Bronchial epithelial cell (primary cell): ENCODE results near the gene TNRC6C. TPM values are rescaled to one million over a fixed set of nuclear protein-coding genes. Genes with fewer than 3 reads are reported as not detected.
A peak's percentile ranks its signal among the peaks of the same experiment; 100 is the strongest.

Experiments used
- DNase-seq: peaks from one replicate; pipeline ENCODE4 v3.0.0-alpha.2; 2010; ENCODE audit warnings: low read depth
- FAIRE-seq: peaks from 2 replicates; lab custom pipeline; 2011; peaks lifted over from hg19 to GRCh38; lab: Jason Lieb, UNC
- H3K27me3 ChIP-seq: 2 replicates; pipeline ENCODE4 v1.5.1; 2011; ENCODE audit warnings: low read length; ENCODE audit not compliant: control insufficient read depth, insufficient read depth
- H3K36me3 ChIP-seq: 2 replicates; pipeline ENCODE4 v1.5.1; 2011; ENCODE audit warnings: low read length; ENCODE audit not compliant: control insufficient read depth, insufficient read depth
- H3K4me3 ChIP-seq: 2 replicates; pipeline ENCODE4 v1.5.1; 2011; ENCODE audit warnings: mild to moderate bottlenecking, low read depth, low read length, control low read depth
- CTCF ChIP-seq: IDR thresholded peaks from 2 replicates; pipeline ENCODE4 v1.5.1; 2011; ENCODE audit warnings: mild to moderate bottlenecking, moderate library complexity, low read length, control low read depth, inconsistent platforms; ENCODE audit not compliant: insufficient read depth, severe bottlenecking
- total RNA-seq: library from RNA; depleted of rRNA; stranded (reverse); fragments of >200 nt; gene quantifications from 2 replicates; pipeline ENCODE4 v1.2.1, GENCODE V29; 2014

The TNRC6C gene
- total RNA-seq, 1 donor from 2014 or later, result 0.79 TPM

- DNase-seq, result no peak
- Histone ChIP-seq H3K27me3 (no peaks in the 10 kb centered on the region), H3K36me3 (peaks cover 4% of the 10 kb centered on the region), H3K4me3 (no peak overlapping the region)
- no peak for FAIRE-seq
- TF ChIP-seq CTCF, result no peak
Observed at GRCh38 chr17:78130090-78130436, 171.6 kb downstream of the TNRC6C start.

- Histone ChIP-seq H3K36me3 (peaks cover 2% of the 10 kb centered on the region), H3K27me3 (no peaks in the 10 kb centered on the region), H3K4me3 (peak within 1 kb of the TSS; percentile 38)
- FAIRE-seq (no peak), DNase-seq (no peak)
- no peak for TF ChIP-seq CTCF
Observed at GRCh38 chr17:78130437-78131101, 172.1 kb downstream of the TNRC6C start, which contains the start of gene TMC8. TMC8 (plus strand) TSS chr17:78130771; CDS start chr17:78131589, 818 bp downstream.

- no peaks in the 10 kb centered on the region for H3K27me3 ChIP-seq
- H3K4me3 ChIP-seq, result peak overlapping the region; percentile 38
- peak; percentile 0 for TF ChIP-seq CTCF
- H3K36me3 ChIP-seq, result no peaks in the 10 kb centered on the region
- FAIRE-seq, result no peak
- no peak for DNase-seq
Observed at GRCh38 chr17:78131172-78132083, 172.9 kb downstream of the TNRC6C start.

- no peaks in the 10 kb centered on the region for H3K36me3 ChIP-seq
- TF ChIP-seq CTCF, result no peak
- no peak for FAIRE-seq
- peak overlapping the region; percentile 38 for H3K4me3 ChIP-seq
- no peak for DNase-seq
- H3K27me3 ChIP-seq, result no peaks in the 10 kb centered on the region
Observed at GRCh38 chr17:78132084-78132676, 173.7 kb downstream of the TNRC6C start.

GRCh38 chr17:78132767-78133178 lies 174.3 kb downstream of the TNRC6C start:
- Histone ChIP-seq H3K4me3 (no peak overlapping the region), H3K27me3 (no peaks in the 10 kb centered on the region), H3K36me3 (no peaks in the 10 kb centered on the region)
- no peak for TF ChIP-seq CTCF
- no peak for FAIRE-seq
- DNase-seq, result no peak
